Measurements from ENCODE around the gene SPON2. TPM values are rescaled to one million over a fixed set of nuclear protein-coding genes. Genes with fewer than 3 reads are reported as not detected.

SPON2 gene
- total RNA-seq, 1 experiment from 2014 or later = 1.8 TPM

DNA sequence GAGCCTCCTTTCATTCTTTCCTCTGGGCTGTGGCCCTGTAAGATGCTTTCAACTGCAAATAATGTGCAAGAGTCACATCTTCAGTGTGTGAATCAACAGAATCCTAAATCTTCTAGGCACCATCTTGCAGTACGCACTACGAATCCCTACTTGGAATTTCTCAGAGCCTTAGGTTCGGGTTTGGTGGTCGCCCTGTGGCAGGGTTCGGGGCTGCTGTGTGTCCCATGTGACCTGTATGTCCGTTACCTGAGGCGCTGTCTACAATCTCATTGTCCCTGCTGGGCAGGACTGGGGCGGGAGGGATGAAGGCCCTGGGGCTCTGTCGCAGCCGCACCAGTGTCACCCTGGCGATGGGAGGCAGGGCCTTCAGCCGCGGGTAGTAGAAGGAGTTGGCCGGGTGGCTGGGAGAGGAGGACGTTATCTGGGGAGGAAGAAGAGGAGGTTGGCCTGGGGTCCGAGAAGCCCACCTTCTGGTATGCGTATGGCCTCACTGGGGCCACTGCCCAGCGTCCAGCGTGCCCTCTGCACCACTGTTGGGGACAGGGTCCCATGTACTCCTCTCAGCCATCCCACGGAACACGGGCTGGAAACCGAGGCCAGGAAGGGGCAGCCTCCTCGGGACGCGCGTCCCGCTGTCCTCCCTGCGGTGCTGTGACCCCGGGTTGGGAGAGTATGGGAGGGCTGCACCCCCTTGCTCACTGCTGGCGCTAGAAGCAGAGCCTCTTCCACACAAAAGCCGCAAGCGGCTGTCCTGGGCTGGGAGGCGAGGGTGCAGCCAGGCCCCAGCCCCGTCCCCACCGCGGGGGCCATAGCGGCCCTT lies 2.0 kb downstream of the SPON2 start:
- H3K4me3 ChIP-seq (ENCODE audit: low read depth in 2 of 2, low read length in 2 of 2) = no peak overlapping the region
- no peak overlapping the region for H3K27ac ChIP-seq (ENCODE audit: low read length)
- no peak for DNase-seq (ENCODE audit: low read depth, low spot score)
- no peaks in the 10 kb centered on the region for H3K36me3 ChIP-seq (ENCODE audit: control insufficient read depth, insufficient read depth, low read length)
- CTCF ChIA-PET = no interaction called here
- POLR2A ChIA-PET = no interaction called here
- TF ChIP-seq POLR2AphosphoS5 (IDR thresholded peaks at IDR 0.05; ENCODE audit: low read depth, low read length) (no peak), TCF7L2 (IDR thresholded peaks at IDR 0.05; ENCODE audit: low read depth, low read length) (no peak), SIN3A (IDR thresholded peaks at IDR 0.05; ENCODE audit: borderline replicate concordance, insufficient read depth, low read depth, low read length) (no peak)
- TF ChIP-seq, protein P1, sequence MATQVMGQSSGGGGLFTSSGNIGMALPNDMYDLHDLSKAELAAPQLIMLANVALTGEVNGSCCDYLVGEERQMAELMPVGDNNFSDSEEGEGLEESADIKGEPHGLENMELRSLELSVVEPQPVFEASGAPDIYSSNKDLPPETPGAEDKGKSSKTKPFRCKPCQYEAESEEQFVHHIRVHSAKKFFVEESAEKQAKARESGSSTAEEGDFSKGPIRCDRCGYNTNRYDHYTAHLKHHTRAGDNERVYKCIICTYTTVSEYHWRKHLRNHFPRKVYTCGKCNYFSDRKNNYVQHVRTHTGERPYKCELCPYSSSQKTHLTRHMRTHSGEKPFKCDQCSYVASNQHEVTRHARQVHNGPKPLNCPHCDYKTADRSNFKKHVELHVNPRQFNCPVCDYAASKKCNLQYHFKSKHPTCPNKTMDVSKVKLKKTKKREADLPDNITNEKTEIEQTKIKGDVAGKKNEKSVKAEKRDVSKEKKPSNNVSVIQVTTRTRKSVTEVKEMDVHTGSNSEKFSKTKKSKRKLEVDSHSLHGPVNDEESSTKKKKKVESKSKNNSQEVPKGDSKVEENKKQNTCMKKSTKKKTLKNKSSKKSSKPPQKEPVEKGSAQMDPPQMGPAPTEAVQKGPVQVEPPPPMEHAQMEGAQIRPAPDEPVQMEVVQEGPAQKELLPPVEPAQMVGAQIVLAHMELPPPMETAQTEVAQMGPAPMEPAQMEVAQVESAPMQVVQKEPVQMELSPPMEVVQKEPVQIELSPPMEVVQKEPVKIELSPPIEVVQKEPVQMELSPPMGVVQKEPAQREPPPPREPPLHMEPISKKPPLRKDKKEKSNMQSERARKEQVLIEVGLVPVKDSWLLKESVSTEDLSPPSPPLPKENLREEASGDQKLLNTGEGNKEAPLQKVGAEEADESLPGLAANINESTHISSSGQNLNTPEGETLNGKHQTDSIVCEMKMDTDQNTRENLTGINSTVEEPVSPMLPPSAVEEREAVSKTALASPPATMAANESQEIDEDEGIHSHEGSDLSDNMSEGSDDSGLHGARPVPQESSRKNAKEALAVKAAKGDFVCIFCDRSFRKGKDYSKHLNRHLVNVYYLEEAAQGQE (IDR thresholded peaks at IDR 0.05; ENCODE audit: insufficient read depth in 1 of 2, low read depth in 2 of 2, low read length in 1 of 2) = no peak
- TF ChIP-seq, protein P2, sequence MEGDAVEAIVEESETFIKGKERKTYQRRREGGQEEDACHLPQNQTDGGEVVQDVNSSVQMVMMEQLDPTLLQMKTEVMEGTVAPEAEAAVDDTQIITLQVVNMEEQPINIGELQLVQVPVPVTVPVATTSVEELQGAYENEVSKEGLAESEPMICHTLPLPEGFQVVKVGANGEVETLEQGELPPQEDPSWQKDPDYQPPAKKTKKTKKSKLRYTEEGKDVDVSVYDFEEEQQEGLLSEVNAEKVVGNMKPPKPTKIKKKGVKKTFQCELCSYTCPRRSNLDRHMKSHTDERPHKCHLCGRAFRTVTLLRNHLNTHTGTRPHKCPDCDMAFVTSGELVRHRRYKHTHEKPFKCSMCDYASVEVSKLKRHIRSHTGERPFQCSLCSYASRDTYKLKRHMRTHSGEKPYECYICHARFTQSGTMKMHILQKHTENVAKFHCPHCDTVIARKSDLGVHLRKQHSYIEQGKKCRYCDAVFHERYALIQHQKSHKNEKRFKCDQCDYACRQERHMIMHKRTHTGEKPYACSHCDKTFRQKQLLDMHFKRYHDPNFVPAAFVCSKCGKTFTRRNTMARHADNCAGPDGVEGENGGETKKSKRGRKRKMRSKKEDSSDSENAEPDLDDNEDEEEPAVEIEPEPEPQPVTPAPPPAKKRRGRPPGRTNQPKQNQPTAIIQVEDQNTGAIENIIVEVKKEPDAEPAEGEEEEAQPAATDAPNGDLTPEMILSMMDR (IDR thresholded peaks at IDR 0.05) = no peak
- in situ Hi-C loops (cut with HindIII; ENCODE audit: low pct_unique_long_range_greater_than_20kb, low sequenced_read_pairs) = no loop called here
- no TSS peak for BruUV-seq (replicated peaks)
- H3K9me3 ChIP-seq (ENCODE audit: control insufficient read depth, insufficient read depth, low read depth, low read length) = no peaks in the 10 kb centered on the region
- ATAC-seq = no peak
- peaks cover 6% of the 10 kb centered on the region; the same call in 1 of the 2 replicates for H3K4me1 ChIP-seq (ENCODE audit: control insufficient read depth, insufficient read depth, low read length)
- no peaks in the 10 kb centered on the region for H3K27me3 ChIP-seq (ENCODE audit: control insufficient read depth, insufficient read depth, low read length)
- intact Hi-C loops (cut with micrococcal nuclease; ENCODE audit: unreplicated experiment) = no loop called here

DNA sequence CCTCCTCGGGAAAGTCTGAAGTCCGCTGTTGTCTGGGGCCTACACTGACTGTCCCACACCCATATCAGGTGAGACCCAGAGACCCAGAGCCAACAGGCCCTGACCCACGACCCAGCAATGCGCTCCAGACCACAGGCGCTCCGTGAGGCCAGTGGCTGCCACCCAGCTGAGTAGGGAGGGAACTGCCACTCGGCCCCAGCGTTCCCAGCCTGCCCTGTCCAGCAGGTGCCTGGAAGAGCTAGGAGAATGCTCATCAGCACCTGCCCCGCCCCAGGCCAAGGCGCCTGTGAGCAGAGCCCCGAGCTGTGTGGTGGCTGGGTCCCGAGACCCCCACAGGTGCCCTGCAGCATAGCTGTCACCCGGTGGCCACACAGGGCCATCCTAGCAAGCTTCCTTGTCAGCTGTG lies 2.7 kb downstream of the SPON2 start:
- CTCF ChIA-PET = interaction anchor here (0.5 to 0.6 kb wide), 2 partner anchors 11 to 181 kb away, joined by 3 read pairs; no protein-coding TSS in a partner anchor
- no TSS peak for BruUV-seq (replicated peaks)
- DNase-seq (ENCODE audit: low read depth, low spot score) (no peak), ATAC-seq (no peak)
- H3K9me3 ChIP-seq (ENCODE audit: control insufficient read depth, insufficient read depth, low read depth, low read length) = no peaks in the 10 kb centered on the region
- H3K27me3 ChIP-seq (ENCODE audit: control insufficient read depth, insufficient read depth, low read length) = no peaks in the 10 kb centered on the region
- POLR2A ChIA-PET = no interaction called here
- in situ Hi-C loops (cut with HindIII; ENCODE audit: low pct_unique_long_range_greater_than_20kb, low sequenced_read_pairs) = no loop called here
- no peak overlapping the region for H3K4me3 ChIP-seq (ENCODE audit: low read depth in 2 of 2, low read length in 2 of 2)
- intact Hi-C loops (cut with micrococcal nuclease; ENCODE audit: unreplicated experiment) = no loop called here
- no peaks in the 10 kb centered on the region for H3K36me3 ChIP-seq (ENCODE audit: control insufficient read depth, insufficient read depth, low read length)
- TF ChIP-seq, protein P2 (IDR thresholded peaks at IDR 0.05) = no peak
- TF ChIP-seq SIN3A (IDR thresholded peaks at IDR 0.05; ENCODE audit: borderline replicate concordance, insufficient read depth, low read depth, low read length) (no peak), POLR2AphosphoS5 (IDR thresholded peaks at IDR 0.05; ENCODE audit: low read depth, low read length) (no peak), TCF7L2 (IDR thresholded peaks at IDR 0.05; ENCODE audit: low read depth, low read length) (no peak)
- TF ChIP-seq, protein P1 (IDR thresholded peaks at IDR 0.05; ENCODE audit: insufficient read depth in 1 of 2, low read depth in 2 of 2, low read length in 1 of 2) = no peak
- H3K27ac ChIP-seq (ENCODE audit: low read length) = no peak overlapping the region
- H3K4me1 ChIP-seq (ENCODE audit: control insufficient read depth, insufficient read depth, low read length) = peaks cover 6% of the 10 kb centered on the region; the same call in 1 of the 2 replicates

All from Panc1 (cell line).